Measurements from ENCODE around the gene MORC4.

Gene MORC4

DNA sequence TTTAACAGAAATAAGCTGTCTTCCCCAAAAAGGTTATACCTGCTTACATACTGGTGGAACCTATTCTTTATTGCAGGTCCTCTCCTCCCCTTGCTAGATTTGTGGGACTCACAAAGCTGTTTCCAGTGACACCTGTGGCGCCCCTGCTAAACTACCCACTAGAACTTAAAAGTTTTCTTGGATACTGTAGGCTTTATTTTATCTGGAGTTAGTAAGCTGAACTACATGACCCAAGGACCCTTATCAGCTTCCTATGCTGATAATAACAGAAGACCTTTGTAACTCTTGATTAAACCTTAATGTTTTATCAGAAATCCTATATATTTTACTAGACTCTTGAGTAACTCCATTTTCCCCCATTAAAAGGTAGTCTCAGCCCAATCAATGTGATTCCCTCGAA, 47.5 kb downstream of the MORC4 start:
- DNase-seq (ENCODE audit: low read depth), result no peak

DNA sequence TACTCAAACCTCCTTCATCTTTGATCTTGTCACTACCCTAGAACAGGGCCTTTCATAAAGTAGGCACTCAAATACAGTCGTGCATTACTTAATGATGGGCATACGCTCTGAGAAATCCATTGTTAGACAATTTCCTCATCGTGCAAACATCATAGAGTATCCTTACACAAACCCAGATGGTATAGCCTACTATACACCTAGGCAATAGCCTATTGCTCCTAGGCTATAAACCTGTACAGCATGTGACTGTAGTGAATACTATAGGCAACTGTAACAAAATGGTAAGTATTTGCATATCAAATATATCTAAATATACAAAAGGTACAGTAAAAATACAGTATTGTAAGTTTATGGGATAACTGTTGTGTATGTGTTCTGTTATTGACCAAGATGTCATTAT, 47.9 kb downstream of the MORC4 start:
- no peak for DNase-seq (ENCODE audit: low read depth)

- no peak for DNase-seq (ENCODE audit: low read depth)
Observed at GRCh38 chrX:106951230-106951629, 48.8 kb downstream of the MORC4 start.

DNA sequence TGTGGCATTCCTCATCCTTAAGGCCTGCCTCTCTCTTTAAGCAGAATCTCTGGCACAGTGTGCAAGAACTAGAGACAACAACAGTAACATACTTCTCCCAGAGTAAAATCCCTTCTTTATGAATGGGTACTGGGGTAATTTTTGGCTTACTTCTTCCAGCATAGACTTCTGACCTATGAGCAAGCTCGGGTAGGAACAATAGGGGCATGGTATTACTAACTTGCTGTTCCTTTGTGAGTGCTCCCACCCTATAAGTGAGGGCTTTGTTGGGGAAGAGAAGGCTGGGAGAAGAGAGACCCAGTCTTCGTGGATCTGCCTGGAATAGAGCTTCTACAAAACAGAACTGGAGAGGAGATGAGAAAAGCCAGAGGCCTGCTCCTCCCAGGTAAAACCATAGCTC, 49.6 kb downstream of the MORC4 start:
- no peak for DNase-seq (ENCODE audit: low read depth)

GRCh38 chrX:106949366-106949765, 50.6 kb downstream of the MORC4 start:
- DNase-seq (ENCODE audit: low read depth), result no peak

- DNase-seq (ENCODE audit: low read depth), result no peak
Observed at GRCh38 chrX:106948641-106949040, 51.4 kb downstream of the MORC4 start.

DNA sequence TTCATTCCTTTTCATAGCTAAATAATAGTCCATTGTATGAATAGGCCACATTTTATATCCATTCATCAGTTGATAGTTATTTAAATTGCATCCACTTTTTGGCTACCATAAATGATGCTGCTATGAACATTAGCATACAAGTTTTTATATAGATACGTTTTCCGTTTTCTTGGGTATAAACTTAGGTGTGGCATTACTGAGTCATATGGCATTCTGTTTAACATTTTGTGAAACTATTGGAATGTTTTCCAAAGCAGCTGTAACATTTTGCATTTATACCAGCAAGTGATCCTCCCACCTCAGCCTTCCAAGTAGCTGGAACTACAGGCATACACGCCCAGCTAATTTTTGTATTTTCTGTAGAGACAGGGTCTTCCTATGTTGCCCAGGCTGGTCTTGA, 53.5 kb downstream of the MORC4 start:
- DNase-seq (ENCODE audit: low read depth), result no peak

DNA sequence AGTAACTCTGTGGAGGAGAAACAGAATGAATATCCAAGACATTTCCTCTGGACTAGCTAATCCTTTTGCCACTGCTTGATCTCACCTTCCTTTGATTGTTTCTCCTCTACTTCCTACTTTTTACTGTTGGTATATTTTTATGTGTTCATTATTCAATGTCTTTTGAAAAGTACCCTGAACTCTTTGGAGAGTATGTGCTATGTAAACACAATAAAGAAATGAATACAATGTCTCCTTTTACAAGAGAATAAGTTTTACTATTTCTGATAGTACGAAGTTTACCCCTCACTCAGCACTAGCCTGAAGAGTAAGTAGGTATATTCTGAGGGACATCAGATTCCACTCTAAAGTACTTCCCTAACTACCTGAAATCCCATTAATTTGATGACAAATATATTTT, 59.9 kb downstream of the MORC4 start:
- no peak for DNase-seq (ENCODE audit: low read depth)

DNA sequence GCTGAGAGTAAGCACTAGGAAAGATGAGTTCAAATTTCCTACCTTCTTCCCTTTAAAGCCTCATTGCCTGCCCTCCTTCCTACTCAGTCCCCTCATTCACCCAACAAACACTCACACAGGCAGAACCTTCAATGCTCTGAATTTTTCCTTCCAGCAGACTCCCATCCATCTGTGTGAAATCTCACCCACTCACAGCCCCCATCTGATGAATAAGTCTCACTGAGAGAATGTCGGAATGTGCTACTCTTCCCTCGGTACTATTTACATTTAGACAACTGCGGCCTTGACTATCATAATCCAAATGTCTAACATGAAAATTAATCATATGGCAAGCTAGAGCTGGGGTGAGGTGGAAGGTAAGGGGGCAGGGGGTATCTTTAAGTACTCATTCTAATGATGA, 60.4 kb downstream of the MORC4 start:
- no peak for DNase-seq (ENCODE audit: low read depth)

DNA sequence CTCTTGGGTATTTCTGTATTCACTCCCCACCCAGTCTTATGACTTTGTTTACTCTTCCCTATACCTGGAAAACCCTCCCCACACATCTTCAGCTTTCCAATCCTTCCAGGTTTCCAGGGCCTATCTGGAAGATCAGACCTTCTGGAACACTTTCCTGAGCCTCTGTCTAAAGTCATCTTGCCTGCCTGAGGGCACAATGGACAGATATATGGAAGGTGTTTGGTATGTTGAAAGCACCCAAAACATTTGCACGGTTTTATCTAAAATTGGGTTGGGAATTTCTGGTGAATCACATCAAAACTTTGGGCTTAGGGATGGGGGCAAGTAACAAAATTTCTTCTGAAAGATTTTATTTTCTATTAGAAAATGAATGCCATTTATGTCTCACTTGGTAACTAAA, 63.8 kb downstream of the MORC4 start:
- DNase-seq (ENCODE audit: low read depth), result no peak

DNA sequence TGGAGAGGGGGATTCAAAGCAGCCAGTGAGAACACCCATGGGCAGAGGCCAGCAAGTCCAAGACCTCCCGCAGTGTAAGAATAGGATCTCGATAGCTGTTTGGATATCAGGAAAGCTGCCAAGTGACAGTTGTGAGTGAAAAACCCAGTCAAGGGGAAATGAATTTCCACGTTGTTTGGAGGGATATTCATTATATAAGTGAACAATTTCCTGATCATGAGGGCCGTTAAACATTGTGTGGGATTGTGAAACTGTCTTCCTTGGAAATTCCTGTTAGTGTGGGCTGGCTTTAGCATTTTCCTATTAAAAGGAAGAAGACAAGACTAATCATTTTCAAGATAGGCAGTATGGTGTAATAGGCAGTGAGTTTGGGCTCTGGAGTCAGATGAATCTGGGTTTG, 64.8 kb downstream of the MORC4 start:
- DNase-seq (ENCODE audit: low read depth), result no peak

- DNase-seq (ENCODE audit: low read depth), result no peak
Observed at GRCh38 chrX:106933538-106933961, 66.5 kb downstream of the MORC4 start.

DNA sequence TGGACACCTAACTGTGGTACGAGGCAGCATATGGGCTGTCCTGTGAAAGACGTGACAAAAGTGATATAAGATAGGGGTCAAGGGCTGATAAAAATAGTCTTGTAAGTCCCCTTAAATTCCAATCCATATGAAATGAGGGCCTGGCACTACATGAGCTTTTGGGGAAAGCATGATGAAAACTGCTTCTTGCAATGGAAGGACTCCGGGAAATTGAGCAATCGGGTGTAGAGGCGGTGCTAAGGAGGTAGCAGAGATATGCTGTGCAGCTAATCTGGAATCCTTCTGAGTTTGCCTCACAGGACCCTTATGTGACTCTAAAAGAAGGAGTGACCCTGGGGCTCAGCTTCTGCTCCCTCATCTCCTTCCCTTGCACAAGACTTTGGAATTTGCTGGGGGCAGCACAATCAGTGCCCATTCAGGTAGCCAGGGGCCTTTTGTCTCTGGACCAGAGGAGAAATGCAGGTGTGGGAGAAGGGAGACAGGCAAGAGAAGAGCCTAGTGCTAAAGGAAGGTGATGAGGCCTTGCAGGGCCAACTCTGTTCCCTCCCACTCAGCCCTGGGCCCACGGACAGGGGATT, 67.0 kb downstream of the MORC4 start:
- DNase-seq (ENCODE audit: low read depth), result no peak

GRCh38 chrX:106932492-106932923, 67.5 kb downstream of the MORC4 start:
- no peak for DNase-seq (ENCODE audit: low read depth)

DNA sequence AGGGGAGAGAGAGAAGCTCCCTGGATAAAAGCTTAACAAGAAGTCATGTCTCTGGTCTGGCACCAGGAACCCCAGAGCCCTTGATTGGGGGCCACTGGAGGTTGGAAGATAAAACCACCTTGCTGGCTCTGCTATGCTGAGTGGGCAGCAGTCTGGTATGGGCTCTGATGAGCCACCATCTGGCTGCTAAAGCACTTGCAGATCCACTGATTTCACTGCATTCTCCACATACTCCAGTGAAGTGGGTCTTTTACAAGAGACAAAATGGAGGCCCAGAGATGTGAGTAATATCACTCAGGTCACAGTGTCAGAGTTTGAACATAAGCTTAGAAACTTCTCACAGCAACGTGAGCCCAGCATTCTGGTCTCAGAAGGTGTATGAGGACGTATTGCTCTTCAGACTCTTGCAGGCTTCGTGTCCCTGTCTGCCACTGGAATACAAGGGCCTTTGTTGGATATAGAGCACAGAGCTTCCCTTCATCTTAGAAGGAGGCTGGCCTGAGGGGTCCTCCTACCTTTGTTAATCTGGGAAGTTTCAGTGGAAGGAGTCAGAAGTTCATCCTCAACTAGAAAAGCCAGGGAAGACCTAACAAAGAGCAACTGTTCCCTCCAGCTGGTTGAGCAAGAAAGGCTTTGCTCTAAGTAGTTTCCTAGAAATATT, 68.1 kb downstream of the MORC4 start:
- no peak for DNase-seq (ENCODE audit: low read depth)

GRCh38 chrX:106928227-106928626, 71.8 kb downstream of the MORC4 start:
- no peak for DNase-seq (ENCODE audit: low read depth)

GRCh38 chrX:106927700-106928099, 72.3 kb downstream of the MORC4 start:
- no peak for DNase-seq (ENCODE audit: low read depth)

DNA sequence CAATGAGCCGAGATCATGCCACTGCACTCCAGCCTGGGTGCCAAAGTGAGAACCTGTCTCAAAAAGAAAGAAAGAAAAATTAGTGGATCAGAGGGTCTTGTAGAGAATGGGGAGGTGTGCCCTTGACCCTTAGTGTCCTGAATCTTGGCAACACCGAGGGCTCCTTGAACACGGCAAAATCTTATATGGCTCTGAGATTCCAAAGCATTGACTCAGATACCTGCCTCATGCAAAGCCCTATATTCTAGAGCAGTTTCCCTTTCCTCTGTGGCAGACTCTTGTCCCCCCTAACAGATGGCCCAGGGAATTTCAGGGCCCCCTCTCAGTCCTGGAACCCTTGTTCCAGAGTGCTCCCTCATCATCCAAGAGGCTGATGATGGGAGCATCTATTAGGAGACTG, 73.0 kb downstream of the MORC4 start:
- no peak for DNase-seq (ENCODE audit: low read depth)

DNA sequence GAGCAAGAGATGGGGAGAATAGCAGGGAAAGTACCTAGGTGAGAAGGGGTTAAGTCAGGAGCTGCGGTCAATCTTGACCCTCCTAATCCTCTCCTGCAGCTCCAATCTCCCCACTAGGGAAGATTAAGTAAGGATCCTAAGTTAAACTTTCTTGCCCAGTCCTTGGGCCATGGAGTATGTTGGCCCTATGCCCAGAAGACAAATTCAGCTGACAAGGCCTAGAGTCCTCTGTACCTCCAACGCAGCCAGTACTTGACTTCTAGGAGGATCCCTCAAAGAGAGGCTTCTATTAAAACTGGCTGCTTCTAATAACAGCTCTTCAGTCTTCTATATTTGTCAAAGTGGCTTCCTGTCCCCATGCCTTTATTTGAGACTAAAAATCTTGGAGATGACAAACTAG, 78.4 kb downstream of the MORC4 start:
- no peak for DNase-seq (ENCODE audit: low read depth)

DNA sequence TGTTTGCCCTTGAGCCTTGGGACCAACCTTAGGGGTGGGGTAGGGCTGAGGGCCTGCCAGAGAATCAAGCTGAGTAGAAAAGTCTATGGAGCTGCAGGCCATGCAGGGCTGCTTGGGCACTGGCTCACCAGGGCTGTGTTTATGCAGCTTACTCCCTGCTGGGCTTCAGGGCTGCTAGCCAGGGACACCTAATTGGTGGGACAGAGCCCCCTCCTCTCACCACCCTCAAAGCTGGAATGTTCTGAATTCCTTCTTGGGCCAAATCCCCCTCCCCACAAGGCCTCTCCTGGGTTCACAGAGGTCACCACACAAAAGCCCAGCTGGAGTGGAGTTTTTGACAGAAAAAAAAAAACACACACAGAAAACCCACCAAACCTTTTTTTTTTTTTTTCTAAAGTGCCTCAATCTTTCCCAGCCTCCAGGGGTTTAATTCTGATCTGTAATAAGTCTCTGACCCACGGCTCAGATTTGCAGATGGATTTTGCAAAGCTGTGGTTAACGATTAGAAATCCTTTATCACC, 80.0 kb downstream of the MORC4 start, which contains the start of gene CLDN2:
Gene CLDN2 (plus strand): TSS at position 471 of the 521 bp plus-strand sequence. CDS start 7,827 bp downstream, outside the sequence.
- DNase-seq (ENCODE audit: low read depth), result no peak

DNA sequence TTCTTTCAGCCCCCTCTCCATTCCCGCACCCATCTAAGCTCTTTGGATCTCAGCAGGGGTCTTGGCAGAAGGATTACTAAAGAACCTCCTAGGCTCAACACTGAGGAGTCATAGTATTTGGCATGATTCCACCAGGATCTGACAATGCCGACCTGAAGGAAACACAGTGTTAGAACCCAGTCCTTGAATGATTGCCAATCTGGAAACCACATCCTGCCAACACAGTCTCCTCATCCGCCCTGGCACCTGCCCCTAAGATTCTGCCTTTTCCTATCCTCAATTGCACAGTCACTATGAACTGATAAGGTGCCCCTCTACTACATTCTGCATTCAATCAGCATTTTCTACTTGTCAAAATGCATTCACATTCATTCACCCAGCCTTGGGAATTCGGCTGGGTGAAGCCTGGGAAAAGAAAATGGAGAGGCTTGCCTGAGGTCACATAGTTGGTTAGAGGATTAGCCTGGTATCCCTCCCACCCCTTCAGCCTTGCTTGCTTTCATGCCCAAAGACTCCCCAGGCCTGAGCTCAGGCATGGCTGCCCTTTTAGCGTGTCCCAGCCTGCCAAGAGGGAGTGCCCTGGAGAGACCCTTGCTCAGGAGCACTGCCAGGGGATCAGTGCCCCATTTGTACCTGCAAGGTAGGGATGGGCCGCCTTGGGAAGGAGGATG, 82.0 kb downstream of the MORC4 start:
- no peak for DNase-seq (ENCODE audit: low read depth)

DNA sequence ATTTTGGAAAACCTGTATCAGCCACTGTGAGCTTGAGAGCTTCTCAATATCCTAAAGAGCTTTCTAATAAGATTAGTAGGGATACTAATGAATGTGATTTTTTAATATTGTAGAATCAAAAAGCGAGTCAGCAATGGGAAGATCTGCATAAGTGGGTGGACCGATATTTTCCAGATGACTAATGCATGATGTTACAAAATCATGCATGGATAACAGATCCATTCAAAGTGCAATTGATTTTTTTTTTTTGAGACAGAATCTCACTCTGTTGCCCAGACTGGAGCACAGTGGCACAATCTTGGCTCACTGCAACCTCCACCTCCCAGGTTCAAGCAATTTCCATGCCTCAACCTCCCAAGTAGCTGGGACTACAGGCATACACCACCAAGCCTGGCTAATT, 87.1 kb downstream of the MORC4 start:
- no peak for DNase-seq (ENCODE audit: low read depth)

DNA sequence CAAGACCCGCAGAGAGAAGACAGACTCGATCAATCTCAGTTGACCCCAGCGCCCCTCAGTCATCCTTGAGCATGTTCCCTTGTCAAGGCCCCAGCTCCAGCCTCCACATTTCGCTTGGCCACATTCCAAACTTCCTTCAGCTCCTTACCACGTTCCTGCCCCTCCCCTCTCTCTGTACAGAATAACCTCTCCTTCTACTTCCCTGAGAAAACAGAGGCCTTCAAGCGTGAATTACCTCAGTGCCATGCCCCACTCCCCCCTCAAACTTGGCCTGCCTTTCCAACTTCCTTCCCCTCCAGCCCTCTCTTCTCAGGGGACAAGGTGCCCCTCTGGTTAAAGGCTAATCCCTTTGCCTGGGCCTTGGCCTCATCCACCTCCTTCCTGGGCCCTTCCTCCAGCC, 93.7 kb downstream of the MORC4 start:
- no peak for DNase-seq (ENCODE audit: low read depth)

Data from stimulated activated CD4-positive, alpha-beta T cell treated with anti-CD3 and anti-CD28 coated beads, Interleukin-2, amount 100 ng/mL, for 4 hours (primary cell).